ENCODE data around the gene GAD2.
"Not testable (repeated sequence)": the region's sequence is repeated elsewhere in the genome, so short reads cannot be mapped to it uniquely, and the experiment has no call there.

The GAD2 gene

GRCh38 chr10:26335574-26336093 is 119.1 kb downstream of the GAD2 start:
- H3K27me3 ChIP-seq (replicated peaks; ENCODE audit: insufficient read depth, low read length): no peaks in the 10 kb centered on the region
- TF ChIP-seq, protein P1, sequence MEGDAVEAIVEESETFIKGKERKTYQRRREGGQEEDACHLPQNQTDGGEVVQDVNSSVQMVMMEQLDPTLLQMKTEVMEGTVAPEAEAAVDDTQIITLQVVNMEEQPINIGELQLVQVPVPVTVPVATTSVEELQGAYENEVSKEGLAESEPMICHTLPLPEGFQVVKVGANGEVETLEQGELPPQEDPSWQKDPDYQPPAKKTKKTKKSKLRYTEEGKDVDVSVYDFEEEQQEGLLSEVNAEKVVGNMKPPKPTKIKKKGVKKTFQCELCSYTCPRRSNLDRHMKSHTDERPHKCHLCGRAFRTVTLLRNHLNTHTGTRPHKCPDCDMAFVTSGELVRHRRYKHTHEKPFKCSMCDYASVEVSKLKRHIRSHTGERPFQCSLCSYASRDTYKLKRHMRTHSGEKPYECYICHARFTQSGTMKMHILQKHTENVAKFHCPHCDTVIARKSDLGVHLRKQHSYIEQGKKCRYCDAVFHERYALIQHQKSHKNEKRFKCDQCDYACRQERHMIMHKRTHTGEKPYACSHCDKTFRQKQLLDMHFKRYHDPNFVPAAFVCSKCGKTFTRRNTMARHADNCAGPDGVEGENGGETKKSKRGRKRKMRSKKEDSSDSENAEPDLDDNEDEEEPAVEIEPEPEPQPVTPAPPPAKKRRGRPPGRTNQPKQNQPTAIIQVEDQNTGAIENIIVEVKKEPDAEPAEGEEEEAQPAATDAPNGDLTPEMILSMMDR (IDR thresholded peaks at IDR 0.05; ENCODE audit: low read length): no peak
- TF ChIP-seq EZH2 (optimal IDR thresholded peaks at IDR 0.05; ENCODE audit: low read depth, low read length): no peak
- H3K36me3 ChIP-seq (replicated peaks; ENCODE audit: insufficient read depth, low read length): no peaks in the 10 kb centered on the region
- peak overlapping the region; percentile 74 for H3K4me2 ChIP-seq (ENCODE audit: low read depth, low read length)
- no peaks in the 10 kb centered on the region for H3F3A ChIP-seq (ENCODE audit: insufficient read depth, low read length)
- H3K4me1 ChIP-seq (ENCODE audit: low read length): no peaks in the 10 kb centered on the region
- H3K79me2 ChIP-seq (ENCODE audit: low read length): no peaks in the 10 kb centered on the region
- H3K4me3 ChIP-seq (ENCODE audit: low read length): peak overlapping the region; percentile 69
- no peaks in the 10 kb centered on the region for H3K9me3 ChIP-seq (replicated peaks; ENCODE audit: insufficient read depth, low read length)
- H3K9me2 ChIP-seq (replicated peaks; ENCODE audit: insufficient read depth, low read length): no peaks in the 10 kb centered on the region
- peak overlapping the region; percentile 90 for H2AFZ ChIP-seq (ENCODE audit: low read length)
- H4K20me1 ChIP-seq (ENCODE audit: insufficient read depth, low read length): no peaks in the 10 kb centered on the region
- no peak overlapping the region for H3K27ac ChIP-seq (ENCODE audit: low read length)
- DNase-seq: peak; percentile 16
- peak overlapping the region; percentile 21; the same call in 1 of the 2 replicates for H3K9ac ChIP-seq (ENCODE audit: low read length)

DNA sequence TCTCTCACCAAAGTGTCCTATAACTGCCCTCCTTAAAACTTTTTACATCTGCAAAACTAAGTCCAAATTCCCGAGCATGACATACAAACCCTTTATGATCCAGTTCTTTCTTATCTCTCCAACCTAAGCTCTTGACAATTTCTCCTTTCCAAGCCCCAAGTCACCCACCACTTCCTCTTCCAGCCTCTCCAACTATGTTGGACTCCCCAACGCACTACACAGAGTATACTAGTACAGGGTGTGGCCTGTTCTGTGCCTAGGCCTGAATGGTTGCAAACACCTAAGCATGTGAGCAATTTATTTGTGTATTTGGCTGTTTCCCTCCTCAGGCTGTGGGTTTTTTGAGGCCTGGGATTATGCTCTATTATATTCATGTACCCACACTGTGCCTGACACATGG is 120.4 kb downstream of the GAD2 start:
- TF ChIP-seq EZH2phosphoT487 (IDR thresholded peaks at IDR 0.05; ENCODE audit: low read length) (no peak), EZH2 (optimal IDR thresholded peaks at IDR 0.05; ENCODE audit: low read depth, low read length) (no peak)
- TF ChIP-seq, protein P1 (IDR thresholded peaks at IDR 0.05; ENCODE audit: low read length): no peak
- Histone ChIP-seq H3K9ac (ENCODE audit: low read length) (no peak overlapping the region), H3K79me2 (ENCODE audit: low read length) (no peaks in the 10 kb centered on the region), H4K20me1 (ENCODE audit: insufficient read depth, low read length) (no peaks in the 10 kb centered on the region), H3K9me2 (replicated peaks; ENCODE audit: insufficient read depth, low read length) (no peaks in the 10 kb centered on the region), H3K4me3 (ENCODE audit: low read length) (no peak overlapping the region), H3K4me2 (ENCODE audit: low read depth, low read length) (no peak overlapping the region), H3K36me3 (replicated peaks; ENCODE audit: insufficient read depth, low read length) (no peaks in the 10 kb centered on the region), H3K27ac (ENCODE audit: low read length) (no peak overlapping the region), H3K9me3 (replicated peaks; ENCODE audit: insufficient read depth, low read length) (no peaks in the 10 kb centered on the region), H3F3A (ENCODE audit: insufficient read depth, low read length) (no peaks in the 10 kb centered on the region), H2AFZ (ENCODE audit: low read length) (no peak overlapping the region), H3K4me1 (ENCODE audit: low read length) (no peaks in the 10 kb centered on the region), H3K27me3 (replicated peaks; ENCODE audit: insufficient read depth, low read length) (no peaks in the 10 kb centered on the region)
- no peak for DNase-seq

- Histone ChIP-seq H3K36me3 (replicated peaks; ENCODE audit: insufficient read depth, low read length) (no peaks in the 10 kb centered on the region), H3K4me2 (ENCODE audit: low read depth, low read length) (no peak overlapping the region), H3K9me2 (replicated peaks; ENCODE audit: insufficient read depth, low read length) (no peaks in the 10 kb centered on the region), H2AFZ (ENCODE audit: low read length) (no peak overlapping the region), H3K4me3 (ENCODE audit: low read length) (no peak overlapping the region), H3K9me3 (replicated peaks; ENCODE audit: insufficient read depth, low read length) (no peaks in the 10 kb centered on the region), H4K20me1 (ENCODE audit: insufficient read depth, low read length) (no peaks in the 10 kb centered on the region), H3K79me2 (ENCODE audit: low read length) (no peaks in the 10 kb centered on the region), H3K27me3 (replicated peaks; ENCODE audit: insufficient read depth, low read length) (no peaks in the 10 kb centered on the region), H3K4me1 (ENCODE audit: low read length) (no peaks in the 10 kb centered on the region), H3F3A (ENCODE audit: insufficient read depth, low read length) (no peaks in the 10 kb centered on the region), H3K9ac (ENCODE audit: low read length) (no peak overlapping the region), H3K27ac (ENCODE audit: low read length) (no peak overlapping the region)
- TF ChIP-seq, protein P1 (IDR thresholded peaks at IDR 0.05; ENCODE audit: low read length): no peak
- TF ChIP-seq EZH2 (optimal IDR thresholded peaks at IDR 0.05; ENCODE audit: low read depth, low read length) (no peak), EZH2phosphoT487 (IDR thresholded peaks at IDR 0.05; ENCODE audit: low read length) (no peak)
- no peak for DNase-seq
Observed at GRCh38 chr10:26341701-26342100, 125.1 kb downstream of the GAD2 start.

- H3K27me3 ChIP-seq (replicated peaks; ENCODE audit: insufficient read depth, low read length); H3K4me3 ChIP-seq (ENCODE audit: low read length); H2AFZ ChIP-seq (ENCODE audit: low read length); H3K79me2 ChIP-seq (ENCODE audit: low read length); H3K4me2 ChIP-seq (ENCODE audit: low read depth, low read length); DNase-seq; H3K9me2 ChIP-seq (replicated peaks; ENCODE audit: insufficient read depth, low read length); H4K20me1 ChIP-seq (ENCODE audit: insufficient read depth, low read length); H3K27ac ChIP-seq (ENCODE audit: low read length); H3K9ac ChIP-seq (ENCODE audit: low read length); H3K9me3 ChIP-seq (replicated peaks; ENCODE audit: insufficient read depth, low read length); H3K36me3 ChIP-seq (replicated peaks; ENCODE audit: insufficient read depth, low read length); H3F3A ChIP-seq (ENCODE audit: insufficient read depth, low read length); H3K4me1 ChIP-seq (ENCODE audit: low read length): not testable (repeated sequence)
Observed at GRCh38 chr10:26348821-26349417, 132.3 kb downstream of the GAD2 start.
